GM12874 (cell line): ENCODE measurements around the gene TTL.

Experiments
- CTCF ChIP-seq: IDR thresholded peaks from 2 replicates; pipeline ENCODE4 v1.5.1; 2011; ENCODE audit warnings: low read depth, mild to moderate bottlenecking, control low read depth, low read length, moderate library complexity; ENCODE audit not compliant: insufficient read depth

TTL gene

GRCh38 chr2:112481528-112482233 is at the start of gene TTL:
TSS of gene TTL (plus strand) at chr2:112482156. CDS start at chr2:112482345, 189 bp downstream.
- TF ChIP-seq CTCF: no peak

- peak; percentile 39 for TF ChIP-seq CTCF
Observed at GRCh38 chr2:112433480-112433879, 48.5 kb upstream of the TTL start, which contains the start of gene RGPD8. TSS of gene RGPD8 (minus strand) at chr2:112433645. CDS start at chr2:112433453, 192 bp downstream.

GRCh38 chr2:112433932-112434730 is 47.8 kb upstream of the TTL start:
- TF ChIP-seq CTCF: no peak

- TF ChIP-seq CTCF: no peak
Observed at GRCh38 chr2:112449854-112450253, 32.1 kb upstream of the TTL start.

GRCh38 chr2:112451317-112451716 is 30.6 kb upstream of the TTL start:
- no peak for TF ChIP-seq CTCF

GRCh38 chr2:112454586-112454985 is 27.4 kb upstream of the TTL start:
- no peak for TF ChIP-seq CTCF

GRCh38 chr2:112459372-112459771 is 22.6 kb upstream of the TTL start:
- TF ChIP-seq CTCF: no peak
